ENCODE data around the gene RASSF1.

Gene RASSF1

GRCh38 chr3:50297896-50298725 lies 42.5 kb downstream of the RASSF1 start:
- Mint-ChIP-seq H3K9me3 (no peaks in the 10 kb centered on the region), H3K36me3 (ENCODE audit: low read depth) (no peaks in the 10 kb centered on the region), H3K27ac (peak overlapping the region in 1 of 3 experiments; percentile 41), H3K4me3 (peak overlapping the region; percentile 91 to 99 (median 97)), H3K27me3 (ENCODE audit: low read depth) (no peaks in the 10 kb centered on the region), H3K4me1 (peaks cover 16% of the 10 kb centered on the region)
- TF ChIP-seq, protein P1, sequence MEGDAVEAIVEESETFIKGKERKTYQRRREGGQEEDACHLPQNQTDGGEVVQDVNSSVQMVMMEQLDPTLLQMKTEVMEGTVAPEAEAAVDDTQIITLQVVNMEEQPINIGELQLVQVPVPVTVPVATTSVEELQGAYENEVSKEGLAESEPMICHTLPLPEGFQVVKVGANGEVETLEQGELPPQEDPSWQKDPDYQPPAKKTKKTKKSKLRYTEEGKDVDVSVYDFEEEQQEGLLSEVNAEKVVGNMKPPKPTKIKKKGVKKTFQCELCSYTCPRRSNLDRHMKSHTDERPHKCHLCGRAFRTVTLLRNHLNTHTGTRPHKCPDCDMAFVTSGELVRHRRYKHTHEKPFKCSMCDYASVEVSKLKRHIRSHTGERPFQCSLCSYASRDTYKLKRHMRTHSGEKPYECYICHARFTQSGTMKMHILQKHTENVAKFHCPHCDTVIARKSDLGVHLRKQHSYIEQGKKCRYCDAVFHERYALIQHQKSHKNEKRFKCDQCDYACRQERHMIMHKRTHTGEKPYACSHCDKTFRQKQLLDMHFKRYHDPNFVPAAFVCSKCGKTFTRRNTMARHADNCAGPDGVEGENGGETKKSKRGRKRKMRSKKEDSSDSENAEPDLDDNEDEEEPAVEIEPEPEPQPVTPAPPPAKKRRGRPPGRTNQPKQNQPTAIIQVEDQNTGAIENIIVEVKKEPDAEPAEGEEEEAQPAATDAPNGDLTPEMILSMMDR (IDR thresholded peaks at IDR 0.05; ENCODE audit: unreplicated experiment in 3 of 3) = no peak

DNA sequence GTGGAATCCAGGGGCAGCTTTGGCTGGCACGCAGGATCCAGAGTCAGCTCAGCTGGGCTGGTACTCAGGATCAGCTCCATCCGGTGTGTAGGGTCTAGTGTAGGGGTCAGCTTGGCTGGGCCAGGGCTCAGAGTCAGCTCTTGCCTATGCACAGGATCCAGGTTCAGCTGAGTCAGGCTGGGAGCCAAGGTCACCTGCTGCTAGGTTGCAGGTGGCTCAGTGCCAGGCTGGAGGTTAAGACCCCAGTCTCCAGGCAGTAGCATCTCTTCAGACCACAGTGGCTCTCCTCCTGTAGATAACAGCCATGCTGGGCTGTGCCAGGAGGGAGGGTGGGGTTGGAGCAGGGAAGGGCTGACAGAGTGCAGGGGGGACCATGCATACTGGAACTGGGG lies 43.3 kb downstream of the RASSF1 start:
- Mint-ChIP-seq H3K27me3 (ENCODE audit: low read depth) (peaks cover 3% of the 10 kb centered on the region), H3K9me3 (no peaks in the 10 kb centered on the region), H3K4me1 (peaks cover 22% of the 10 kb centered on the region), H3K27ac (no peak overlapping the region), H3K4me3 (peak overlapping the region; percentile 91 to 99 (median 97)), H3K36me3 (ENCODE audit: low read depth) (no peaks in the 10 kb centered on the region)
- TF ChIP-seq, protein P1 (IDR thresholded peaks at IDR 0.05; ENCODE audit: unreplicated experiment in 3 of 3) = no peak

- peaks cover 3% of the 10 kb centered on the region for H3K27me3 Mint-ChIP-seq (ENCODE audit: low read depth)
- no peak overlapping the region for H3K27ac Mint-ChIP-seq
- H3K36me3 Mint-ChIP-seq (ENCODE audit: low read depth) = no peaks in the 10 kb centered on the region
- no peaks in the 10 kb centered on the region for H3K9me3 Mint-ChIP-seq
- TF ChIP-seq, protein P1 (IDR thresholded peaks at IDR 0.05; ENCODE audit: unreplicated experiment in 3 of 3) = no peak
- peak overlapping the region; percentile 48 to 99 (median 97) for H3K4me3 Mint-ChIP-seq
- peaks cover 24% of the 10 kb centered on the region for H3K4me1 Mint-ChIP-seq
Measured at GRCh38 chr3:50296721-50297383, 43.8 kb downstream of the RASSF1 start.

- H3K9me3 Mint-ChIP-seq = no peaks in the 10 kb centered on the region
- TF ChIP-seq, protein P1 (IDR thresholded peaks at IDR 0.05; ENCODE audit: unreplicated experiment in 3 of 3) = no peak
- no peak overlapping the region for H3K27ac Mint-ChIP-seq
- H3K4me3 Mint-ChIP-seq = peak overlapping the region in 2 of 3 experiments; percentile 7 to 41
- H3K27me3 Mint-ChIP-seq (ENCODE audit: low read depth) = peaks cover 3% of the 10 kb centered on the region
- H3K4me1 Mint-ChIP-seq = peaks cover 30% of the 10 kb centered on the region
- H3K36me3 Mint-ChIP-seq (ENCODE audit: low read depth) = no peaks in the 10 kb centered on the region
Measured at GRCh38 chr3:50295553-50296431, 44.8 kb downstream of the RASSF1 start.

GRCh38 chr3:50294492-50295403 lies 45.9 kb downstream of the RASSF1 start:
- H3K9me3 Mint-ChIP-seq = no peaks in the 10 kb centered on the region

More at GRCh38 chr3:50294492-50295403, 45.9 kb downstream of the RASSF1 start:
- Mint-ChIP-seq H3K27me3 (ENCODE audit: low read depth) (peaks cover 3% of the 10 kb centered on the region), H3K36me3 (ENCODE audit: low read depth) (no peaks in the 10 kb centered on the region), H3K4me3 (peak overlapping the region in 1 of 3 experiments; percentile 47), H3K27ac (no peak overlapping the region), H3K4me1 (peaks cover 22% of the 10 kb centered on the region)
- TF ChIP-seq, protein P1 (IDR thresholded peaks at IDR 0.05; ENCODE audit: unreplicated experiment in 3 of 3) = no peak
